K562 (cell line): ENCODE data around the gene SLC25A26. TPM values are rescaled to one million over a fixed set of nuclear protein-coding genes. Genes with fewer than 3 reads are reported as not detected.

ENCODE experiments used
- polyA plus RNA-seq, 8 experiments: library from polyadenylated mRNA; depleted of rRNA in 4 of 8; stranded (reverse) in 5 of 8; unstranded in 3 of 8; fragments of >200 nt; fragmentation: Nextera tagmentation in 2 of 8; fragmentation: Illumina TruSeq in 1 of 8; extraction: Ambion mirVana in 2 of 8; extraction: Trizol in 1 of 8; gene quantifications; 2 replicates each; pipeline versions ENCODE4 v1.2.1 to v1.2.3, GENCODE V29; 2011 to 2014; ENCODE audit warnings: inconsistent platforms in 1 of 8, missing spikeins in 1 of 8
- small RNA-seq: library from RNA; depleted of rRNA; stranded (forward); fragments of <200 nt; gene quantifications from one replicate; pipeline ENCODE3, GENCODE V24; 2014
- total RNA-seq, 7 experiments: library from RNA; depleted of rRNA in 6 of 7; stranded (reverse); fragments of >200 nt in 6 of 7; fragmentation: Illumina TruSeq in 2 of 7; extraction: Trizol in 2 of 7; gene quantifications; 2 replicates each; pipeline versions ENCODE4 v1.2.1 to v1.2.3, GENCODE V29; 2011 to 2021; ENCODE audit warnings: low replicate concordance in 1 of 7

The SLC25A26 gene
- total and polyA plus RNA-seq, 9 of the 15 experiments (the other 6 are each of a cell fraction or from before 2014, with no cell fraction given) = 7.2 to 29.1 (median 12.6) TPM

Small RNA genes within 50 kb of the gene (small RNA-seq; reads per million reads assigned to genes)
- gene RN7SL482P = not detected
- not detected for gene RNU6-787P

Other genes with a start within 250 kb of the SLC25A26 start
- 42.5 and 42.9 TPM in 2 replicates for gene MAGI1, start 182.1 kb upstream of the SLC25A26 start, total RNA-seq (2014; rRNA removed)
- 50.0 and 50.9 TPM in 2 replicates for gene MAGI1, start 182.1 kb upstream of the SLC25A26 start, total RNA-seq (2014; rRNA removed; fragmentation: Illumina TruSeq; extraction: Trizol)
- gene MAGI1, start 182.1 kb upstream of the SLC25A26 start, total RNA-seq (2015; rRNA removed; fragmentation: Illumina TruSeq; extraction: Trizol) = 56.7 and 59.4 TPM in 2 replicates
- gene MAGI1, start 182.1 kb upstream of the SLC25A26 start, total RNA-seq (2021) = 45.7 and 46.3 TPM in 2 replicates
- gene MAGI1, start 182.1 kb upstream of the SLC25A26 start, polyA plus RNA-seq (2011; rRNA removed) = 14.2 and 30.7 TPM in 2 replicates
- 48.3 and 57.4 TPM in 2 replicates for gene MAGI1, start 182.1 kb upstream of the SLC25A26 start, polyA plus RNA-seq (2014; fragmentation: Illumina TruSeq; extraction: Trizol)
- 10 to 100 TPM in 1 of 2 experiments, 1 to 10 TPM in 1; 7.8 to 16.2 TPM for gene MAGI1, start 182.1 kb upstream of the SLC25A26 start, polyA plus RNA-seq (2014; fragmentation: Nextera tagmentation; extraction: Ambion mirVana)
- 43.2 and 44.2 TPM in 2 replicates for gene MAGI1, start 182.1 kb upstream of the SLC25A26 start, polyA plus RNA-seq (2014; rRNA removed)